RPMI7951 (cell line): ENCODE data around the gene EME1. TPM values are rescaled to one million over a fixed set of nuclear protein-coding genes. Genes with fewer than 3 reads are reported as not detected.
"Not testable (repeated sequence)": the region's sequence is repeated elsewhere in the genome, so short reads cannot be mapped to it uniquely, and the experiment has no call there.

Experiments
- DNase-seq: peaks from one replicate; pipeline ENCODE4 v3.0.0-alpha.2; 2012; ENCODE audit warnings: low read depth
- total RNA-seq: library from RNA; depleted of rRNA; stranded (reverse); fragments of >200 nt; shearing (Covaris generic); gene quantifications from 2 replicates; pipeline ENCODE4 v1.2.3, GENCODE V29; 2014; rRNA removed

Gene EME1
- total RNA-seq, 1 experiment from 2014 or later: 14.3 TPM

GRCh38 chr17:50425682-50426471 is 52.8 kb downstream of the EME1 start, which contains the start of gene ACSF2:
TSS of gene ACSF2 (plus strand) at chr17:50426218. CDS start at chr17:50426262, 44 bp downstream.
- peak; percentile 62 for DNase-seq

- no peak for DNase-seq
Measured at GRCh38 chr17:50426472-50426782, 53.4 kb downstream of the EME1 start.

GRCh38 chr17:50426814-50427787 is 54.1 kb downstream of the EME1 start:
- peak; percentile 47 for DNase-seq

- DNase-seq: not testable (repeated sequence)
Measured at GRCh38 chr17:50428126-50428525, 55.1 kb downstream of the EME1 start.

GRCh38 chr17:50428831-50429424 is 55.9 kb downstream of the EME1 start:
- no peak for DNase-seq

GRCh38 chr17:50429793-50430192 is 56.8 kb downstream of the EME1 start:
- no peak for DNase-seq

Other genes starting within 250 kb of the EME1 start
- 0.10 and 0.24 TPM in 2 replicates for gene SAMD14, start 243.1 kb upstream of the EME1 start, total RNA-seq
- gene PPP1R9B, start 222.6 kb upstream of the EME1 start, total RNA-seq: 9.5 and 12.8 TPM in 2 replicates
- gene SGCA, start 207.2 kb upstream of the EME1 start, total RNA-seq: not detected in 2 replicates
- 239 and 259 TPM in 2 replicates for gene COL1A1, start 171.6 kb upstream of the EME1 start, total RNA-seq
- 0.29 TPM in 1 of 2 replicates, not detected in the other for gene TMEM92, start 98.8 kb upstream of the EME1 start, total RNA-seq
- gene XYLT2, start 27.1 kb upstream of the EME1 start, total RNA-seq: 12.4 and 15.2 TPM in 2 replicates
- 75.2 and 120 TPM in 2 replicates for gene MRPL27, start within 50 bp of the EME1 start, total RNA-seq
- 141 and 143 TPM in 2 replicates for gene LRRC59, start 24.3 kb downstream of the EME1 start, total RNA-seq
- gene ACSF2, start 53.0 kb downstream of the EME1 start, total RNA-seq: 19.4 and 20.4 TPM in 2 replicates
- not detected in 2 replicates for gene CHAD, start 95.7 kb downstream of the EME1 start, total RNA-seq
- 10.0 and 11.1 TPM in 2 replicates for gene RSAD1, start 105.6 kb downstream of the EME1 start, total RNA-seq
- 0.29 TPM in 1 of 2 replicates, not detected in the other for gene MYCBPAP, start 135.2 kb downstream of the EME1 start, total RNA-seq
- gene EPN3, start 159.5 kb downstream of the EME1 start, total RNA-seq: not detected in 2 replicates
- 15.5 and 20.5 TPM in 2 replicates for gene SPATA20, start 173.9 kb downstream of the EME1 start, total RNA-seq
- under 0.01 and 0.12 TPM in 2 replicates for gene CACNA1G, start 187.5 kb downstream of the EME1 start, total RNA-seq